RWPE2 (cell line): ENCODE results near the gene KIAA0513.
A peak's percentile ranks its signal among the peaks of the same experiment; 100 is the strongest.

Experiments used
- ATAC-seq: fragments of 200-7000 bp; cut with Tn5 transposase; 3 replicates; pipeline ENCODE4 v1.9.1; 2021; ENCODE audit warnings: low read depth
- DNase-seq: peaks from one replicate; pipeline ENCODE4 v3.0.0-alpha.2; 2020; ENCODE audit warnings: low spot score
- H3K27ac ChIP-seq: fragments of 450-650 bp; 2 replicates; pipeline ENCODE4 v1.5.1; 2017; ENCODE audit warnings: mild to moderate bottlenecking; ENCODE audit not compliant: poor library complexity, severe bottlenecking
- H3K27me3 ChIP-seq: fragments of 250-450 bp; sonication (Bioruptor Pico); 2 replicates; pipeline ENCODE4 v1.5.1; 2021; ENCODE audit warnings: mild to moderate bottlenecking, moderate library complexity; ENCODE audit not compliant: insufficient read depth, poor library complexity, severe bottlenecking
- H3K36me3 ChIP-seq: fragments of 250-450 bp; sonication (Bioruptor Pico); 2 replicates; pipeline ENCODE4 v1.5.1; 2020; ENCODE audit warnings: low read depth, mild to moderate bottlenecking, moderate library complexity
- H3K4me1 ChIP-seq: fragments of 250-450 bp; sonication (Bioruptor Pico); 2 replicates; pipeline ENCODE4 v1.5.1; 2021; ENCODE audit warnings: mild to moderate bottlenecking, moderate library complexity; ENCODE audit not compliant: insufficient read depth, poor library complexity, severe bottlenecking
- H3K4me3 ChIP-seq: fragments of 250-450 bp; sonication (Bioruptor Pico); 2 replicates; pipeline ENCODE4 v1.5.1; 2021; ENCODE audit warnings: mild to moderate bottlenecking, moderate library complexity; ENCODE audit not compliant: severe bottlenecking
- H3K9me3 ChIP-seq: fragments of 250-450 bp; sonication (Bioruptor Pico); 2 replicates; pipeline ENCODE4 v1.5.1; 2021; ENCODE audit warnings: mild to moderate bottlenecking, moderate library complexity; ENCODE audit not compliant: severe bottlenecking
- CTCF ChIP-seq: fragments of 450-650 bp; IDR thresholded peaks from one replicate; pipeline ENCODE4 v1.5.1; 2017; ENCODE audit warnings: mild to moderate bottlenecking, moderate library complexity; ENCODE audit not compliant: poor library complexity, severe bottlenecking

The KIAA0513 gene

GRCh38 chr16:85111184-85111583 is 83.6 kb downstream of the KIAA0513 start:
- no peak overlapping the region for H3K27ac ChIP-seq
- H3K36me3 ChIP-seq, result no peaks in the 10 kb centered on the region
- H3K4me1 ChIP-seq, result peaks cover 3% of the 10 kb centered on the region
- H3K27me3 ChIP-seq, result no peaks in the 10 kb centered on the region
- H3K9me3 ChIP-seq, result no peaks in the 10 kb centered on the region
- DNase-seq, result no peak
- H3K4me3 ChIP-seq, result no peak overlapping the region
- ATAC-seq, result no peak
- no peak for TF ChIP-seq CTCF

GRCh38 chr16:85112364-85112763 is 84.8 kb downstream of the KIAA0513 start, which contains the start of gene CIBAR2:
Gene CIBAR2, minus strand, starts transcription at chr16:85112472. Its CDS starts 120 bp downstream, at chr16:85112352.
- ATAC-seq, result no peak
- no peak for DNase-seq
- TF ChIP-seq CTCF, result no peak
- H3K4me1 ChIP-seq, result peaks cover 3% of the 10 kb centered on the region
- no peaks in the 10 kb centered on the region for H3K27me3 ChIP-seq
- H3K27ac ChIP-seq, result no peak within 1 kb of the TSS
- H3K4me3 ChIP-seq, result no peak within 1 kb of the TSS
- no peaks in the 10 kb centered on the region for H3K9me3 ChIP-seq
- H3K36me3 ChIP-seq, result no peaks in the 10 kb centered on the region

GRCh38 chr16:85113168-85113733 is 85.7 kb downstream of the KIAA0513 start:
- H3K9me3 ChIP-seq, result no peaks in the 10 kb centered on the region
- H3K27me3 ChIP-seq, result no peaks in the 10 kb centered on the region
- no peak for DNase-seq
- TF ChIP-seq CTCF, result no peak
- peaks cover 3% of the 10 kb centered on the region for H3K4me1 ChIP-seq
- H3K4me3 ChIP-seq, result no peak overlapping the region
- no peak for ATAC-seq
- H3K36me3 ChIP-seq, result no peaks in the 10 kb centered on the region
- no peak overlapping the region for H3K27ac ChIP-seq

GRCh38 chr16:85113913-85114312 is 86.3 kb downstream of the KIAA0513 start:
- H3K27ac ChIP-seq, result no peak overlapping the region
- no peaks in the 10 kb centered on the region for H3K36me3 ChIP-seq
- H3K4me3 ChIP-seq, result no peak overlapping the region
- H3K9me3 ChIP-seq, result no peaks in the 10 kb centered on the region
- no peaks in the 10 kb centered on the region for H3K27me3 ChIP-seq
- TF ChIP-seq CTCF, result no peak
- H3K4me1 ChIP-seq, result peaks cover 3% of the 10 kb centered on the region
- DNase-seq, result no peak
- no peak for ATAC-seq

- peak; percentile 83 for DNase-seq
- no peak overlapping the region for H3K4me3 ChIP-seq
- H3K27me3 ChIP-seq, result no peaks in the 10 kb centered on the region
- peaks cover 3% of the 10 kb centered on the region for H3K4me1 ChIP-seq
- peak; percentile 90 for ATAC-seq
- TF ChIP-seq CTCF, result peak; percentile 98
- no peaks in the 10 kb centered on the region for H3K9me3 ChIP-seq
- no peak overlapping the region for H3K27ac ChIP-seq
- no peaks in the 10 kb centered on the region for H3K36me3 ChIP-seq
Measured at GRCh38 chr16:85114909-85115567, 87.4 kb downstream of the KIAA0513 start.
